ENCODE data around the gene ADCY9. TPM values are rescaled to one million over a fixed set of nuclear protein-coding genes. Genes with fewer than 3 reads are reported as not detected.

The ADCY9 gene
- total and polyA plus RNA-seq, 2 experiments from 2014 or later = 2.2 to 18.3 TPM

DNA sequence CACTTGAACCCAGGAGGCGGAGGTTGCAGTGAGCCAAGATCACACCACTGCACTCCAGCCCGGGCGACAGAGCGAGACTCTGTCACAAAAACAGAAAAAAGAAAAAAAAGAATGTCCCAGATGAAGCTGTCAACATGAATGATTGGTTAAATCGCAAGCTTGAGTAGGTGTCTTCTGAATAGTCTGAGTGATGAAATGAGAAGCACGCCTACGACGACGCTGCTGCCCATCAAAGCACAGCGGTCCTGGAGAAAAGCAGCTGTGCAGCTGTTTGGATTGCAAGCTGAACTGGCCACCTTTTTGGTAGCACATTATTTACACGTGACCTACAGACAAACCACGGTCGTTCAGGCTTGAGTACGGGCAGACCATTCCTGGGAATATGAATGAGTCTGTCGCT is 12.5 kb downstream of the ADCY9 start (continued):
- TF ChIP-seq, protein P1, sequence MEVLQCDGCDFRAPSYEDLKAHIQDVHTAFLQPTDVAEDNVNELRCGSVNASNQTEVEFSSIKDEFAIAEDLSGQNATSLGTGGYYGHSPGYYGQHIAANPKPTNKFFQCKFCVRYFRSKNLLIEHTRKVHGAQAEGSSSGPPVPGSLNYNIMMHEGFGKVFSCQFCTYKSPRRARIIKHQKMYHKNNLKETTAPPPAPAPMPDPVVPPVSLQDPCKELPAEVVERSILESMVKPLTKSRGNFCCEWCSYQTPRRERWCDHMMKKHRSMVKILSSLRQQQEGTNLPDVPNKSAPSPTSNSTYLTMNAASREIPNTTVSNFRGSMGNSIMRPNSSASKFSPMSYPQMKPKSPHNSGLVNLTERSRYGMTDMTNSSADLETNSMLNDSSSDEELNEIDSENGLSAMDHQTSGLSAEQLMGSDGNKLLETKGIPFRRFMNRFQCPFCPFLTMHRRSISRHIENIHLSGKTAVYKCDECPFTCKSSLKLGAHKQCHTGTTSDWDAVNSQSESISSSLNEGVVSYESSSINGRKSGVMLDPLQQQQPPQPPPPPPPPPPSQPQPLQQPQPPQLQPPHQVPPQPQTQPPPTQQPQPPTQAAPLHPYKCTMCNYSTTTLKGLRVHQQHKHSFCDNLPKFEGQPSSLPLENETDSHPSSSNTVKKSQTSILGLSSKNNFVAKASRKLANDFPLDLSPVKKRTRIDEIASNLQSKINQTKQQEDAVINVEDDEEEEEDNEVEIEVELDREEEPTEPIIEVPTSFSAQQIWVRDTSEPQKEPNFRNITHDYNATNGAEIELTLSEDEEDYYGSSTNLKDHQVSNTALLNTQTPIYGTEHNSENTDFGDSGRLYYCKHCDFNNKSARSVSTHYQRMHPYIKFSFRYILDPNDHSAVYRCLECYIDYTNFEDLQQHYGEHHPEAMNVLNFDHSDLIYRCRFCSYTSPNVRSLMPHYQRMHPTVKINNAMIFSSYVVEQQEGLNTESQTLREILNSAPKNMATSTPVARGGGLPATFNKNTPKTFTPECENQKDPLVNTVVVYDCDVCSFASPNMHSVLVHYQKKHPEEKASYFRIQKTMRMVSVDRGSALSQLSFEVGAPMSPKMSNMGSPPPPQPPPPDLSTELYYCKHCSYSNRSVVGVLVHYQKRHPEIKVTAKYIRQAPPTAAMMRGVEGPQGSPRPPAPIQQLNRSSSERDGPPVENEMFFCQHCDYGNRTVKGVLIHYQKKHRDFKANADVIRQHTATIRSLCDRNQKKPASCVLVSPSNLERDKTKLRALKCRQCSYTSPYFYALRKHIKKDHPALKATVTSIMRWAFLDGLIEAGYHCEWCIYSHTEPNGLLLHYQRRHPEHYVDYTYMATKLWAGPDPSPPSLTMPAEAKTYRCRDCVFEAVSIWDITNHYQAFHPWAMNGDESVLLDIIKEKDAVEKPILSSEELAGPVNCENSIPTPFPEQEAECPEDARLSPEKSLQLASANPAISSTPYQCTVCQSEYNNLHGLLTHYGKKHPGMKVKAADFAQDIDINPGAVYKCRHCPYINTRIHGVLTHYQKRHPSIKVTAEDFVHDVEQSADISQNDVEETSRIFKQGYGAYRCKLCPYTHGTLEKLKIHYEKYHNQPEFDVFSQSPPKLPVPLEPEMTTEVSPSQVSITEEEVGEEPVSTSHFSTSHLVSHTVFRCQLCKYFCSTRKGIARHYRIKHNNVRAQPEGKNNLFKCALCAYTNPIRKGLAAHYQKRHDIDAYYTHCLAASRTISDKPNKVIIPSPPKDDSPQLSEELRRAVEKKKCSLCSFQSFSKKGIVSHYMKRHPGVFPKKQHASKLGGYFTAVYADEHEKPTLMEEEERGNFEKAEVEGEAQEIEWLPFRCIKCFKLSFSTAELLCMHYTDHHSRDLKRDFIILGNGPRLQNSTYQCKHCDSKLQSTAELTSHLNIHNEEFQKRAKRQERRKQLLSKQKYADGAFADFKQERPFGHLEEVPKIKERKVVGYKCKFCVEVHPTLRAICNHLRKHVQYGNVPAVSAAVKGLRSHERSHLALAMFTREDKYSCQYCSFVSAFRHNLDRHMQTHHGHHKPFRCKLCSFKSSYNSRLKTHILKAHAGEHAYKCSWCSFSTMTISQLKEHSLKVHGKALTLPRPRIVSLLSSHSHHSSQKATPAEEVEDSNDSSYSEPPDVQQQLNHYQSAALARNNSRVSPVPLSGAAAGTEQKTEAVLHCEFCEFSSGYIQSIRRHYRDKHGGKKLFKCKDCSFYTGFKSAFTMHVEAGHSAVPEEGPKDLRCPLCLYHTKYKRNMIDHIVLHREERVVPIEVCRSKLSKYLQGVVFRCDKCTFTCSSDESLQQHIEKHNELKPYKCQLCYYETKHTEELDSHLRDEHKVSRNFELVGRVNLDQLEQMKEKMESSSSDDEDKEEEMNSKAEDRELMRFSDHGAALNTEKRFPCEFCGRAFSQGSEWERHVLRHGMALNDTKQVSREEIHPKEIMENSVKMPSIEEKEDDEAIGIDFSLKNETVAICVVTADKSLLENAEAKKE (CRISPR knock-in tag; IDR thresholded peaks at IDR 0.05) = no peak
- no peak for TF ChIP-seq ZNF331 (CRISPR knock-in tag; IDR thresholded peaks at IDR 0.05; ENCODE audit: low read depth)
- TF ChIP-seq, protein P2, sequence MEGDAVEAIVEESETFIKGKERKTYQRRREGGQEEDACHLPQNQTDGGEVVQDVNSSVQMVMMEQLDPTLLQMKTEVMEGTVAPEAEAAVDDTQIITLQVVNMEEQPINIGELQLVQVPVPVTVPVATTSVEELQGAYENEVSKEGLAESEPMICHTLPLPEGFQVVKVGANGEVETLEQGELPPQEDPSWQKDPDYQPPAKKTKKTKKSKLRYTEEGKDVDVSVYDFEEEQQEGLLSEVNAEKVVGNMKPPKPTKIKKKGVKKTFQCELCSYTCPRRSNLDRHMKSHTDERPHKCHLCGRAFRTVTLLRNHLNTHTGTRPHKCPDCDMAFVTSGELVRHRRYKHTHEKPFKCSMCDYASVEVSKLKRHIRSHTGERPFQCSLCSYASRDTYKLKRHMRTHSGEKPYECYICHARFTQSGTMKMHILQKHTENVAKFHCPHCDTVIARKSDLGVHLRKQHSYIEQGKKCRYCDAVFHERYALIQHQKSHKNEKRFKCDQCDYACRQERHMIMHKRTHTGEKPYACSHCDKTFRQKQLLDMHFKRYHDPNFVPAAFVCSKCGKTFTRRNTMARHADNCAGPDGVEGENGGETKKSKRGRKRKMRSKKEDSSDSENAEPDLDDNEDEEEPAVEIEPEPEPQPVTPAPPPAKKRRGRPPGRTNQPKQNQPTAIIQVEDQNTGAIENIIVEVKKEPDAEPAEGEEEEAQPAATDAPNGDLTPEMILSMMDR (conservative IDR thresholded peaks at IDR 0.05; ENCODE audit: low read depth in 2 of 2) = no peak
- no peak for TF ChIP-seq CREB1 (CRISPR knock-in tag; IDR thresholded peaks at IDR 0.05; ENCODE audit: low read depth)

DNA sequence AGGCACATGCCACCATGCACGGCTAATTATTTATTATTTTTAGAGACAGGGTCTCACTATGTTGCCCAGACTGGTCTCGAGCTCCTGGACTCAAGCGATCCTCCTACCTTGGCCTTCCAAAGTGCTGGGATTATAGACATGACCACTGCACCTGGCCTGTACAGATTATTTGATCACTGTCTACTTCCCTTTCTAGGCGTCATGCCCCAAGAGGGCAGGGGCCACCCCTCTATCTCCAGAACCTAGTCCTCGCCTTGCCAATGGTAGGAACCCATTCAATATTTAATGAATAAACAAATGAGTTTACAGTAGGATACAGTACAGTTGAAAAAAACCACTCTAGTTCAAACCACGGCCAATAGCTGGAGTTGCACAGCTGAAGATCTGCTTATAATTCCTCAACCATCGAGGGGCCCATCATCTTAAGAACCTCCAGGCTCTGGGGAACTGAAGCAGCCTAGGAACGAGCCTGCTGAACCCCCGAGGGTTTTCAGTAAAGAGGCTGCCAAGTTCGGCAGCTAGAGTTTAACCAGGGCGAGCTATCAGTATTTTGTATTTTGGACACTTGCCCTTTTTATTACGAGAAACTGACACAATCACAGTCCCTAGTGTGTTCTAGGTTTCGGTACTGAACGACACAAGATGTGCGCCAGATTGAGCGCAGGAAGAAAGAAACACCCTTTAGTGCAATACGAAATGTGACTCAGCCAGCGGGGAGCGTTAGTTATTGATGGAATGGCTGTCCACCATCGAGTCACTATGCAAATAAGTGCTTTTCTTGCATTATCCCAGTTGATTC is 14.6 kb downstream of the ADCY9 start:
- H3K4me3 Mint-ChIP-seq = no peak overlapping the region
- no peaks in the 10 kb centered on the region for H3K4me1 ChIP-seq (ENCODE audit: insufficient read depth)
- H3K4me2 ChIP-seq = no peak overlapping the region
- no peak overlapping the region for H3K4me3 ChIP-seq
- H3K27ac Mint-ChIP-seq = no peak overlapping the region
- H3K27me3 Mint-ChIP-seq (ENCODE audit: insufficient read depth, low read depth, poor library complexity) = peaks cover 9% of the 10 kb centered on the region
- H4K20me1 ChIP-seq (replicated peaks; ENCODE audit: insufficient read depth) = no peaks in the 10 kb centered on the region
- H3K36me3 ChIP-seq (ENCODE audit: insufficient read depth) = no peaks in the 10 kb centered on the region
- H2AFZ ChIP-seq = no peak overlapping the region
- no peak for DNase-seq (ENCODE audit: low spot score)
- H3K9me3 Mint-ChIP-seq = no peaks in the 10 kb centered on the region
- ATAC-seq = no peak
- H3K27me3 ChIP-seq (ENCODE audit: insufficient read depth) = no peaks in the 10 kb centered on the region
- peaks cover 3% of the 10 kb centered on the region; the same call in 1 of the 3 replicates for H3K36me3 Mint-ChIP-seq (ENCODE audit: low read depth)
- H3K79me2 ChIP-seq (replicated peaks; ENCODE audit: insufficient read depth) = peaks cover under 1% of the 10 kb centered on the region; the same call in 1 of the 2 replicates
- 0 out of 3 replicates have a peak, but pooled peaks cover 2% of the 10 kb centered on the region for H3K4me1 Mint-ChIP-seq
- H3K27ac ChIP-seq (ENCODE audit: low read depth) = no peak overlapping the region
- no peaks in the 10 kb centered on the region for H3K9me2 ChIP-seq (ENCODE audit: insufficient read depth)
- H3F3A ChIP-seq (replicated peaks; ENCODE audit: low read depth) = no peaks in the 10 kb centered on the region
- TF ChIP-seq NANOG (IDR thresholded peaks at IDR 0.05; ENCODE audit: borderline replicate concordance) (no peak), JUNB (IDR thresholded peaks at IDR 0.05; ENCODE audit: unreplicated experiment) (no peak), ZNF331 (CRISPR knock-in tag; IDR thresholded peaks at IDR 0.05; ENCODE audit: low read depth) (no peak)
- TF ChIP-seq, protein P1 (CRISPR knock-in tag; IDR thresholded peaks at IDR 0.05) = no peak

Measured in GM23338 (cell line).